ENCODE measurements around the gene GLTP.

Gene GLTP

GRCh38 chr12:109877504-109878246, 2.7 kb downstream of the GLTP start:
- Histone ChIP-seq H3K9me3 (ENCODE audit: insufficient read depth, low read depth, low read length) (no peaks in the 10 kb centered on the region), H3K36me3 (ENCODE audit: insufficient read depth, low read length) (no peaks in the 10 kb centered on the region), H3K4me1 (ENCODE audit: insufficient read depth, low read length, poor library complexity, severe bottlenecking) (peaks cover 51% of the 10 kb centered on the region), H3K9ac (ENCODE audit: low read depth, low read length, poor library complexity, severe bottlenecking) (peak overlapping the region; percentile 82), H3K9me2 (replicated peaks; ENCODE audit: low read depth, low read length) (no peaks in the 10 kb centered on the region), H3K4me2 (ENCODE audit: low read depth, low read length, poor library complexity, severe bottlenecking) (peak overlapping the region; percentile 85), H3K79me2 (ENCODE audit: insufficient read depth, low read length) (peaks cover 54% of the 10 kb centered on the region), H3F3A (ENCODE audit: low read depth) (no peaks in the 10 kb centered on the region), H3K4me3 (ENCODE audit: low read length, poor library complexity, severe bottlenecking) (peak overlapping the region; percentile 90), H3K27me3 (ENCODE audit: insufficient read depth, low read length, poor library complexity, severe bottlenecking) (no peaks in the 10 kb centered on the region), H2AFZ (ENCODE audit: low read length) (no peak overlapping the region), H4K20me1 (ENCODE audit: insufficient read depth, low read length, poor library complexity, severe bottlenecking) (peaks cover 6% of the 10 kb centered on the region)
- TF ChIP-seq CTCF (conservative IDR thresholded peaks at IDR 0.05; ENCODE audit: low read length) (no peak), EZH2phosphoT487 (IDR thresholded peaks at IDR 0.05; ENCODE audit: borderline replicate concordance) (no peak)

- peak overlapping the region; percentile 45 for H3K4me2 ChIP-seq (ENCODE audit: low read depth, low read length, poor library complexity, severe bottlenecking)
- peaks cover 54% of the 10 kb centered on the region for H3K79me2 ChIP-seq (ENCODE audit: insufficient read depth, low read length)
Measured at GRCh38 chr12:109876406-109876805, 3.9 kb downstream of the GLTP start.

GRCh38 chr12:109875572-109876131, 4.7 kb downstream of the GLTP start:
- Histone ChIP-seq H3K36me3 (ENCODE audit: insufficient read depth, low read length) (no peaks in the 10 kb centered on the region), H4K20me1 (ENCODE audit: insufficient read depth, low read length, poor library complexity, severe bottlenecking) (peaks cover 6% of the 10 kb centered on the region), H3K9me2 (replicated peaks; ENCODE audit: low read depth, low read length) (no peaks in the 10 kb centered on the region), H3K9me3 (ENCODE audit: insufficient read depth, low read depth, low read length) (no peaks in the 10 kb centered on the region), H2AFZ (ENCODE audit: low read length) (no peak overlapping the region), H3K4me3 (ENCODE audit: low read length, poor library complexity, severe bottlenecking) (no peak overlapping the region), H3K9ac (ENCODE audit: low read depth, low read length, poor library complexity, severe bottlenecking) (no peak overlapping the region), H3K79me2 (ENCODE audit: insufficient read depth, low read length) (peaks cover 54% of the 10 kb centered on the region), H3K27me3 (ENCODE audit: insufficient read depth, low read length, poor library complexity, severe bottlenecking) (no peaks in the 10 kb centered on the region), H3K4me2 (ENCODE audit: low read depth, low read length, poor library complexity, severe bottlenecking) (peak overlapping the region; percentile 45), H3F3A (ENCODE audit: low read depth) (no peaks in the 10 kb centered on the region), H3K4me1 (ENCODE audit: insufficient read depth, low read length, poor library complexity, severe bottlenecking) (peaks cover 59% of the 10 kb centered on the region)
- no peak for TF ChIP-seq EZH2phosphoT487 (IDR thresholded peaks at IDR 0.05; ENCODE audit: borderline replicate concordance)
- no peak for TF ChIP-seq CTCF (conservative IDR thresholded peaks at IDR 0.05; ENCODE audit: low read length)

More at GRCh38 chr12:109876406-109876805, 3.9 kb downstream of the GLTP start:
- Histone ChIP-seq H3F3A (ENCODE audit: low read depth) (no peaks in the 10 kb centered on the region), H3K4me3 (ENCODE audit: low read length, poor library complexity, severe bottlenecking) (no peak overlapping the region), H2AFZ (ENCODE audit: low read length) (no peak overlapping the region), H4K20me1 (ENCODE audit: insufficient read depth, low read length, poor library complexity, severe bottlenecking) (peaks cover 6% of the 10 kb centered on the region), H3K9ac (ENCODE audit: low read depth, low read length, poor library complexity, severe bottlenecking) (no peak overlapping the region), H3K9me3 (ENCODE audit: insufficient read depth, low read depth, low read length) (no peaks in the 10 kb centered on the region), H3K36me3 (ENCODE audit: insufficient read depth, low read length) (no peaks in the 10 kb centered on the region), H3K4me1 (ENCODE audit: insufficient read depth, low read length, poor library complexity, severe bottlenecking) (peaks cover 60% of the 10 kb centered on the region), H3K9me2 (replicated peaks; ENCODE audit: low read depth, low read length) (no peaks in the 10 kb centered on the region), H3K27me3 (ENCODE audit: insufficient read depth, low read length, poor library complexity, severe bottlenecking) (no peaks in the 10 kb centered on the region)
- TF ChIP-seq CTCF (conservative IDR thresholded peaks at IDR 0.05; ENCODE audit: low read length) (no peak), EZH2phosphoT487 (IDR thresholded peaks at IDR 0.05; ENCODE audit: borderline replicate concordance) (no peak)
